Measurements from ENCODE around the gene BTNL2.

- no peak for TF ChIP-seq SUZ12 (IDR thresholded peaks at IDR 0.05; ENCODE audit: extremely low read depth, insufficient read depth, insufficient read length)
- TF ChIP-seq ZNF274 (IDR thresholded peaks at IDR 0.05; ENCODE audit: low read depth, low read length) = no peak
Observed at GRCh38 chr6:32436186-32436585, 29.2 kb upstream of the BTNL2 start.
